ENCODE results near the gene CDT1.
"Not testable (repeated sequence)": the region's sequence is repeated elsewhere in the genome, so short reads cannot be mapped to it uniquely, and the experiment has no call there.

Gene CDT1

DNA sequence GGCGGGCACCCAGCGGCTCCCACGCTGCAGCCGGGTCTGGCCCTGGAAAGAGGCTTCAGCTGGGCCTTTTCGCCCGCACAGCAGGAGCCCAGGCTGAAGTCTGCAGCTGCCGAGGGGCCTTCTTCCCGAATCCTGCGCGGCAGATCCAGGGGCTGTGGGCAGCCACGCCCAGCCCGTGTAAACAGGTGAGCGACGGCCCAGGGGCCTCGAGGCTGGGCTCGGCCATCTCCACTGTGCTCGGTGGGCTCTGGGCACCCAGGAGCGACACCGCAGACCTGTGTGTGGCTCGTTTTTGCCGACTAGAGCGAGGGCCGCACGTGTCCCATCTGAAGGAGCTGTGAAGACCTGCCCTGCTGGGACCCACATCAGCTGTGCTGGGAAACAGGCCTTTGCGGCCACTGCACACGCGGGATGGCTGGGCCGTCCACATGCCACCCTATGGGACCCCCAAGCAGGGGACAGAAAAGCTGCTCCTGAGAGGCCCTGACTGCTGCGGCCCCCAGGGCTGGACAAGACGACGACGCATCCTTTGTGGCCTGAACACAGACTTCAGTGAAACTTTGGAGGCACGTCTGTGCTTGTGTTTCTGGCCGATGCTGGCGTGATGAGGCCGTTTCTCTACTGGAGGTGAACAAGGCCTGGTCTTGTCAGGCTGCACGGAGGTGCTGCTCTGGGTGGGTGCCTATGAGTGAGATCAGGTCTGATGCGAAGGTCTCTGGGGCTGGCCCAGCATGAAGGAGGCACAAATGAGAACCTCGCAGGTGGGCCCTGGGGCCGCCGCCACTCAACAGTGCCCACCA, 13.3 kb downstream of the CDT1 start:
- no peak for DNase-seq (ENCODE audit: low read depth)

DNA sequence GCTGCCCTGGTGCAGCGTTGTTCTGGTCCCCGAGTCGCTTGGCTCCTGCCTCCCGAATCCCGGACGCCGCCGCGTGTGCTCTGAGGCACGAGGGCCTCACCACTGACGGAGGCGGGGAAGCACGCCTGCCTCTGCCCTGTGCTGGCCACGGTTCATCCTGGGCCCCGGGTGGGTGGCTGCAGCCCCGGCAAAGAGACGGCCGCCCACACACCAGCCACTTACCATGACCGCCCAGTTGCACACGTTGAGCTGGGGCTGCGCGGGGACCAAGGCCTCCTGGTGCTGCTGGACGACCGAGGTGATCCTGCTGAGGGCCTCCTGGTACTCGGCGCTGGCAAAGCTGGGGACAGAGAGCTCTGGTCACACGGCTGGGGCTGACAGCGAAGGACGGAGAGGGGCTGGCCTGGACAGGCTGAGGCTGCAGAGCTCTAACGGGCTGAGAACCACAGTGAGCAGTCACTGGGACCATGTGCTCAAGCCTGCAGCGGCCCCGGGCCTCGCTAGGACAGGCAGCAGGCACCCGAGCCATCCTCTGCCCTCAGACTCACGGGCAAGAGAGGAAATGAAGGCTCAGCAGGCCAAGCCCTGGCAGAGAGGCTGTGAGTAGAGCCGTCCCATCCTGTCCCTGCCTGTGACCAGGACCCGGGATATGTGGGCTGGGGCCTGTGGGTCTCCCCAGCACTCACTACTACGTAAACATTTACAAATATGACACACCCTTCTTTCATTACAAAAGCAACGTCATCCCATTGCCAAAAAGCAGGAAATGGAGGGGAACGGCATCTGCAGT, 14.4 kb downstream of the CDT1 start:
- DNase-seq (ENCODE audit: low read depth), result no peak

DNA sequence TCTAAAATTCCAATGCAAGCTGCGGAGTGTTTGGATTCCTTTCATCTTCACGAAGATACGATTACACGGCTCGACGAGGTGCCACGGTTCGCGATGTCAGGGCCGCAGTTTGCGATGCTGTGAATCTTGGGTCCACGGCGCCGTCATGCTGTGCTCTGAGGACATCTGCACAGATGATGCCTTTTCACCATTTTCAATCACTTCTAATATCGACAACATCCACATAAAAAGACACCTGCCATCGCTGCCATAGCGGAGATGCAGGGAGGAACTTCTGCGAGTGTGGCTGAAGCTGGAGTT, 14.9 kb downstream of the CDT1 start:
- no peak for DNase-seq (ENCODE audit: low read depth)

DNA sequence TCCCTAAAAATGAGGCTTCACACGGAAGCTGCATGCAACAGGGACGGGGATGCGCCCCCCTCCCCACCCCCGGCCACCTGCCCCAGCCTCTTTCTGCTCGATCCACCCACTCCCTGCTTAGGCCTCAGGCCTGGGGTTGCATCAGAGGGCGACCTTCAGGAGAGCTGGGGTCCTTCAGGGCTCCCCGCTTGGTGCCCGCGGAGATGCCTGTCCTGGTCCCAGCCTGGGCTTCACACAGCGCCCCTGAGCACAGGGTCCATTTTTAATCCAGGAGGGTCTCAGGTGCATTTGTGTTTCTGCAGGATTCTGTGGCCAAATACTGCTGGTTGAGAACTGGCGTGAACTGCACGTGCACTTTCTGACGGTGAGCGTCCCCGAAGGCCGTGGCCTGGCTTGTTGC, 15.5 kb downstream of the CDT1 start:
- no peak for DNase-seq (ENCODE audit: low read depth)

DNA sequence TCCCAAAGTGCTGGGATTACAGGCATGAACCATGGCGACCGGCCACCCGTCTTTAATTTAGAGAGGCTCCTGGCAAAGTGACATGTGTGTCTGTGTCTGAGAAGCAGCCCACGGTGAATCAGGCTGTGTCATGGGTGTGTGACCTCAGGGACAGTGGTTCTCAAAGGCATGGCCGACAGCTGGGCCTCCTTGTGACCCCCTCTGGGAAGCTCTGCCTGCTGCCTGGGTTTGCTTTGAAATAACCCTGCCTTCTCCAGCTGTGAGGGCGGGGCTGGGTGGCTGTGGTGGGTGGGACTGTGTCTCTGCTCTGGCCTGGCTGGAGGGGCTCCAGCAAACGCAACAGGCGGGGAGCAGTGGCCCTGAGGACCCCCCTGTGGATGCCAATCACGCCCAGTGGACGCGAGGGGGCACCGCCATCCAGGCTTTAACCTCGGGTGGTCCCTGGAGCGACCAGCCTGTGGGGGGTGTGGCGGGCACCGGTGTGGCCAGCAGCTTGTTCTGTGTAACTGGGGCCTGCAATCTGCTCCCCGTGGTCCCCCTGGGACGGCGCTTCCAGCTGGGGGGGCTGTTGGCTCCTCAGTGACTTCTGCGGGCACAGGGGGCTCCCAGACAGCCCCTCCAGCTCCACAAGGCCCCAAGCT, 16.9 kb downstream of the CDT1 start:
- DNase-seq (ENCODE audit: low read depth), result no peak

DNA sequence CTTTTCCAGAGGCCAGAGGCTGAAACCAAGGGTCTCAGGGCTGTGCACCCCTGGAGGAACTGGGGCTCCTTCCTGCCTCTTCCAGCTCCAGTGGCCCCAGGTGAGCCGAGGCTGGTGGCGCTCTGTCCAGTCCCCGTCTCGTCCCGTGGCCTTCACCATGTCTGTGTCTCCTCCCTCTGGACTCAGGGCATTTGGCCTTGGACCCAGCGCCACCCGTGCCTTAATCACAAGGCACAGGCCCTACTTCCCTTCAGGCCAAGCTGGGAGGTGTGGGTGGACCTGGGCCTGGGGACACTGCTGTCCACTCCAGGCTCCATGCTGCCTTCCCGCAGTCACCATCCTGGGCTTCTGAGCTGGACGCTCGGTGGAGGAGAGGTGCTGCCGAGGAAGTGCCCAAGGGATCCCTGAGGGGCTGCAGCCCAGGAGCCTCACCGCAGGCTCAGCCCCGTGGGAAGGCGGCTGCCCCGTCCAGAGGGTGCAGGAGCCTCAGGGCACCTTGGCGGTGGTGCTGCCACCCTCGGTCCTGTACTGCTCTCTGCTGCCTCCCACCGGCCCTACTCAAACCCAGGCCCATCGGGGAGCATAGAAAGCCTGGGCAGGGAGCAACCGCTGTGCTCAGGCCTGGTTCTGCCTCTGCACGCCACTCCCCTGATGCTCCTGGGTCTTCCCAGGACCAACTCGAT, 17.7 kb downstream of the CDT1 start:
- DNase-seq (ENCODE audit: low read depth), result no peak

DNA sequence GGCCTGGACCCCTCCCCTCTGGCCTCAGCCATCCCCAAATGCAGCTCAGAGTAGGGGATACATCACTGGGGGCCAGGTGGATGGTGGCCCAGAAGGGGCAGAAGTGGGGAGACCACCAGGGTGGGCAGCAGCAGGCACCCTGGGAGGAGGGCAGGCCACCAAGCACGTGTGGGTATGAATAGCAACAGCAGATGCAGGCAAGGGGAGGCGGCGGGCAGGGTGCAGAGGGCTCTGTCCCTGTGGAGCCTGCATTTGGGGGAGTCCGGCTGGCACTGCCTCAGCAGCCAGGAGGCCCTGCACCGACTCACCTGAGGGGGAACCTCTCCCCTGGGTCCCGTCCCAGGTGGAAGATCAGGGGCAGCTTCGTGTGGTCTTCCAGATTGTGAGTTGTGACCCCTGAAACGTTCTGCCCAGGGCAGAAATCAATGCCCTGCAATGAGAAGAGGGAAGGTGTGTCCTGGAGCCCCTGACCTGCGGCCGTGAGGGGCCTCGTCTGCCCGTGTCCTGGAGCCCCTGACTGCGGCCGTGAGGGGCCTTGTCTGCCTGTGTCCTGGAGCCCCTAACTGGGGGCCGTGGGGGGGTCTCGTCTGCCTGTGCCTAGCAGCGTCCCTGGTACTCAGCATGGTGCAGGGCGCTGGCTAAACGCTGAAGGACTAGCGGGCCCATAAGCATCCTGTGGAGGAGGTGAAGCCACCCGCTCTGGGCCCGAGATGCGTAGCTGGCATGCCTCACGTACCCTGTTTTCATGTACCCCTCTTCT, 18.9 kb downstream of the CDT1 start:
- DNase-seq (ENCODE audit: low read depth), result no peak

DNA sequence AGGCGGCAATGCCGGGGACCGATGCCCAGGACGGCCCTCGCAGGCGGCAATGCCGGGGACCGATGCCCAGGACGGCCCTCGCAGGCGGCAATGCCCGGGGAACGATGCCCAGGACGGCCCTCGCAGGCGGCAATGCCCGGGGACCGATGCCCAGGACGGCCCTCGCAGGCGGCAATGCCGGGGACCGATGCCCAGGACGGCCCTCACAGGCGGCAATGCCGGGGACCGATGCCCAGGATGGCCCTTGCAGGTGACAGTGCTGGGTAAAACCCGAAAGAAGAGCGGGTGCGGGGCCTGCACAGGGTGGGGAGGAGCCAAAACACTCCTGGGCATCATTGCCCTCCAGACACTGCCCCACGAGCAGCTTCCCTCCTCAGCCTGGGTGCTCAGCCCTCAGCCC, 20.1 kb downstream of the CDT1 start:
- DNase-seq (ENCODE audit: low read depth), result not testable (repeated sequence)

DNA sequence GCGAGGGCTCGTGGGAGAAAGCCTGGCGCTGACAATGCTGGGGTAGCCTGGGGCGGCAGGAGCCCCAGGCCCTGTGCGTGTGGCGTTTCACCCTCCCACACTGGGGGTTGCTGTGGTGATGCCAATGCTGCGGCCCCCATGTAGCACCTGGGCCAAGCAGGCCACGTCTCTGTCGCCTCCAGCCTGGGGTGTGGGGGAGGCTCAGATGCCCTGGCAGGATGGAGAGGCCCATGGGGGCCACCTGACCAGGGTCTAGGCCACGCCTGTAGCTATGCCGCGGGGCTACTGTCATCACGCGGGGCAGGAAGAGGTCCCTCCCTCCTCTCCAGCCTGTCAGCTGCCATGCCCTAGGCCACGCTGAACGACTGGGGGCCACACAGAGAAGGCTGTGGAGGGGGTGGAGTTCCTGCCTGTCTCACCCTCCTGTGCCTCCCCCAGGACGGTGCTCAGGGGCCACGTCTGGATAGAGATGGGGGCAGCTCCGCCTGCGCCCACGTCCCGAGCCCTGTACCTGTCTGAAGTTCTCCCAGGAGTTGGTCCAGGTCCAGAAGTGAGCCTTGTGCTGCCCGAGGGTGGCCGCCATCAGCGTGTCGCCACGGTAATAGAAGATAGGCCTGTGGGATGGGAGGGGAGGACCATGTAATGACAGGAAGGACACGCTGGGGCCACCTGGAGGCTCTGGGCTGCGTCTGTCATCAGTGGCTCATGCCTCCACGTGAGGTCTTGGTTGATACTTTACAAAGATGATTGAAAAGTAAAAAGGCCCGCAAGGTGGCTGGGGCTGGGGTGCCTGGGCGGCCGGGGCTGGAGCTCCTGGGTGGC, 20.9 kb downstream of the CDT1 start:
- DNase-seq (ENCODE audit: low read depth), result no peak

DNA sequence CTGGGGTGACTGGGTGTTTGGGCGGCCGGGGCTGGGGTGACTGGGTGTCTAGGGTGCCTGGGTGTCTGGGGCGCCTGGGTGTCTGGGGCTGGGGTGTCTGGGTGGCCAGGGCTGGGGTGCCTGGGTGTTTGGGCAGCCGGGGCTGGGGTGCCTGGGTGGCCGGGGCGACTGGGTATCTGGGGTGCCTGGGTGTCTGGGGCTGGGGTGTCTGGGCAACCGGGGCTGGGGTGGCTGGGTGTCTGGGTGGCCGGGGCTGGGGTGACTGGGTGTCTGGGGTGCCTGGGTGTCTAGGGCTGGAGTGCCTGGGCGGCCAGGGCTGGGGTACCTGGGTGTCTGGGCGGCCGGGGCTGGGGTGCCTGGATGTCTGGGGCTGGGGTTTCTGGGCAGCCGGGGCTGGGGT, 21.6 kb downstream of the CDT1 start:
- DNase-seq (ENCODE audit: low read depth), result no peak

DNA sequence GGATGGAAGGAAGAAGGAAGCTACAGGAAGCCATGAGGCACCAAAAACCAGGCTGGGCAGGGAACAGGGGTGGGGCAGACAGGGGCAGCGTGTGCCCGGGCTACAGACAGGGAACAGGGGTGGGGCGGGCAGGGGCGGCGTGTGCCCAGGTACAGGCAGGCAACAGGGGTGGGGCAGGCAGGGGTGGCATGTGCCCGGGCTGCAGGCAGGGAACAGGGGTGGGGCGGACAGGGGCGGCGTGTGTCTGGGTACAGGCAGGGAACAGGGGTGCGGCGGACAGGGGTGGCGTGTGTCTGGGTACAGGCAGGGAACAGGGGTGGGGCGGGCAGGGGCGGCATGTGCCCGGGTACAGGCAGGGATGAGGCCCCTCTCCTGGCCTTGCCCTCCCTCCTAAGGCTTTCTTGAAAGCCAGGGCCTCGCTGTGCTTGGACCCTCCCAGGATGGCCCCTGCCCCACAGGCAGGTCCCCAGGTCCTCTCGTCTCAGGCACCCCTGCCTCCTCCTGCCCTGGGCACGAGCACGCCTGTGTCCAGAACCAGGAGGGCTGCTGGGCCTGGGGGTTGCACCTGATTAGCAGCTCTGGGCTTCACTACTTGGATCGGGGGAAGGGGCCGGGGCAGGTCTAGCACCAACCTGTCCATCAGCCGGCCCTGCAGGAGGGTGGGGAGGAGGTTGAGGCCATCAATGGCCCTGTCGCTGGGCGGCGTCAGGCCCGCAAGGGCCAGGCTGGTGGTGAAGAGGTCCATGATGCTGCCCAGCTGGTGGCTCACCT, 22.7 kb downstream of the CDT1 start:
- no peak for DNase-seq (ENCODE audit: low read depth)

DNA sequence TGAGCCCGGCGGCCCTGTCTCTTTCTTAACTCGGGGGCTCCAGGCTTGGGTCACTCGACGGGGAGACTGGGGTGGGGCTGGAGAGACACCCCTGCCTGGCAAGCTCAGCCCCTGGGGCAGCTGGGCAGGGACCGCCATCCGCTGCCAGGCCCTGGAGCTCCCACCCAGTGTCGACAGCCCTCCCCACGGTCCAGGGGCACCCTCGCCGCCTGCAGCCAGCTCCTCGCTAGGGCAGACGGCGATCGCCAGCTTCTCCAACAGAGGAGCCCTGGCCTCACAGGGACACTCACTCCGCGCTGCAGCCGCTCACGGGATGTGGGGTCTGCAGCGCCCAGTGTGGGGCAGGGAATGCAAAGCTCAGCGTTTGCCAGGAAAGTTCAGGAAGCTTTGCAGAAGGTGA, 24.1 kb downstream of the CDT1 start:
- DNase-seq (ENCODE audit: low read depth), result no peak

DNA sequence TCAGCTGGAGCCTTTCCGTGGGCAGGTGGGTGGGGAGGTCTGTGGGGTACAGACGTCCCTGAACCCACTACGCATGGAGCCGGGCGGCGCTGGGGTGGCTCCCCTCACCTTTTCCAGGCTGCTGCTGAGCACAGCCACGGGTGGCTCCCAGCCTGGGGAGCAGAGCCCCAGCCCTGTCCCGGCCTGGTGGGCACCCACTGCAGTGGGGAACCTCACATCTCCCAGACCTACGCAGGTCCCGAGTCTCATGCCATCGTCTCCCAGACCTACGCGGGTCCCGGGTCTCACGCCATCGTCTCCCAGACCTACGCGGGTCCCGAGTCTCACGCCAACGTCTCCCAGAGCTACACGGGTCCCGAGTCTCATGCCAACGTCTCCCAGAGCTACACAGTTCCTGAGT, 25.1 kb downstream of the CDT1 start:
- DNase-seq (ENCODE audit: low read depth), result no peak

DNA sequence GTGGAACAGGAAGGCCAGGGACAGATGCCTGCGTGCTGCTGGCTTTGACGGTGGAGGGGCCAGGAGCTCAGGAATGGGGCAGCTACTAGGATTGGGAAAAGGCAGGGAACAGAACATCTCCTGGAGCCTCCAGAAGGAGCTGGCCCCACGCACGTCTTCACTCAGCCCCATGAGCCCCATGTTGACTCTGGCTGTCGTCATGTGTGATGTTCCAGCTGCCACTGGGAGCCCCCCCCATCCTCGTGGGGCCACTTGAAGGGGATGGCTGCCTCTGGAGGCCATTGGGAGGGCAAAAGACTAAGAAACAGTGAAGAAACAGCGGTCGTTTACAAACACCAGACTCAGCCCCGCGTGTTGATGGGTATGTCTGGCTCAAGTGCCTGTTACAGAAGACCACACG, 26.7 kb downstream of the CDT1 start:
- no peak for DNase-seq (ENCODE audit: low read depth)

DNA sequence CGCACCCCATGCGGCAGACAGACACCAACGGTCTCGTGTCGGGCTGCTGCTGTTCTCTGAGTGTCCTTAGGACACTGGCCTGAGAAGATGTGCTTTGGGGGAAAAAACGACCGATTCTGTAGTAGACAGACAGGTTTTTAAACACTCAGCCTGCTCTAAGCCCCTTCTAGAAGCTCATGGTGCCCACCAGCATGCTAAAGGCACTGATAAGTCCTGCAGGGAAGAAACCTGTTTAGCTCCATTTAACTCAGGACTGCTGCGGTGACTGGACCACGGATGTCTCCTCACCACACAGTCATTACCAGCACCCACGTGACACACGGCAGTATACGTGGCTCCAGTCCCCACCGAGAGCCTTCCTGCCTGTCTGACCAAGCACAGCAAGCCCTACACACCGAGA, 27.2 kb downstream of the CDT1 start:
- DNase-seq (ENCODE audit: low read depth), result no peak

DNA sequence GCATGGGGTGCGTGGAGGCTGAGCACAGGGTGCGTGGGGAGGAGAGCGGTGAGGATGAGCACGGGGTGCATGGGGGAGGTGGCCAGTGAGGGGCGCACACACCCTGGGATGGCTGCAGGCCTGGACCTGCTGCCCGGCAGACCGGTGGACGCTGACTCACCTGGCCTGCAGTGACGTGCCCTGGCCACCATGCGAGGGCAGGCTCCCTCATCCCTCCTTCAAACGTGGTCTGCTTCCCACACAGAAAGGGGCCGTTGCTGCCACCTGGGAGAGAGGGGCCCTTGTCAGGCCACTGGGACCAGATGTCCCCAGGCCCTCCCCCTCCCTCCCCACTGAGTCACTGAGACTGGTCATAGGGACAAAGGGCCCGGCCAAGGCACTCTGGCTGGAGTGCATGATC, 28.2 kb downstream of the CDT1 start:
- no peak for DNase-seq (ENCODE audit: low read depth)

DNA sequence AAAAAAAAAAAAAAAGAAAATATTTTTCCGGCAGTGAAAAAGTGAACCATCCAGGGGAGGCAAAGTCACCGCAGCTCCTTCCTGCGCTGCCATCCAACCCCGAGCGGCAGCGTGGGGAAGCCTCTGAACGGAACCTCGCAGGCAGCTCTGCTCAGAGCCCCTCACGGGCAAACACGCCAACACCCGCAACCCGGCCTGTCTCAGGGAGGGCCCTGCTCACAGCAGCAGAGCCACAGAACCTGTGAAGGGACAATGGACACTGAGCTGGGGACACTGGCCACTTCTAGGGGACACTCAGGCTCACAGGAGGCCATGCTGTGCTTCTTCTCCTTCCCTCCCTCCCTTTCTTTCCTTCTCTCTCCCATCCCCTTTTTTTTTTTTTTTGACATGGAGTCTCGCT, 29.5 kb downstream of the CDT1 start:
- no peak for DNase-seq (ENCODE audit: low read depth)

DNA sequence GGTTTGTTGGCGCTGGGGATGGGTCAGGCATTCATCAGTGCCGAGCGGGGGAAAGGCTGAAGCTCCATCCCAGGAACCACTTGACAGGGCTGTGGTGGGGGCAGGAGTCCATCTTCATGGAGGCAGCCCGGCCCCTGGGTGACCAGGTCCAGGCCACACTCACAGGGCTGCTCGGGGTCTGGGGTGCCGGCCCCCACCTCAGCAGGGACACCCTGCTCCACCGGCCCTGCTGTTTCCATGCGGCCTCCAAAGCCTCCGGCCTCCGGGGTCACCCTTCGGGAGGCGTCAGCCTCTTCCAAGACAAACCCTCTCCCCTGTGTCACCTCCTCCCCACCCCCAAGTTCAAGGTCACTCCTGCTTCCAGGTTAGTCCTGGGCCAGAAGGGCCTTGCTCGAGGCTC, 31.1 kb downstream of the CDT1 start:
- no peak for DNase-seq (ENCODE audit: low read depth)

DNA sequence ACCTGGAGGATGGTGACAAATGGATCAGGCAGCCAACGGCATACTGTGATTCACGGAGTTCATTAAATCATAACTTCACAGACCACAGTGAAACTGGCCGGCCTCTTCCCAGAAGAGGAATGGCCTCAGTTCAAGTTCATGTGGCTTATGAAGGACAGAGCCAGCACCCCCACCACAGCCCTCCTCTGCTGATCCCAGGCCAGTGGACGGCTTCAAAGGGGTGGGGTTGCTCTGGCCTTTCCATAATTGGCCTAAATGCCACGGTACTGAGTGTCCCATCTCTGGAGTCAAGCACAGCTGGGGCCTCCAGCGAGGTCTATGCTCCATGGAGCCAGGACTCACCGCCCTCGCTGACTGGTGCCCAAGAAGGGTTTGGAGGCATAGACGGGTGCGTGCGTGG, 31.8 kb downstream of the CDT1 start:
- no peak for DNase-seq (ENCODE audit: low read depth)

DNA sequence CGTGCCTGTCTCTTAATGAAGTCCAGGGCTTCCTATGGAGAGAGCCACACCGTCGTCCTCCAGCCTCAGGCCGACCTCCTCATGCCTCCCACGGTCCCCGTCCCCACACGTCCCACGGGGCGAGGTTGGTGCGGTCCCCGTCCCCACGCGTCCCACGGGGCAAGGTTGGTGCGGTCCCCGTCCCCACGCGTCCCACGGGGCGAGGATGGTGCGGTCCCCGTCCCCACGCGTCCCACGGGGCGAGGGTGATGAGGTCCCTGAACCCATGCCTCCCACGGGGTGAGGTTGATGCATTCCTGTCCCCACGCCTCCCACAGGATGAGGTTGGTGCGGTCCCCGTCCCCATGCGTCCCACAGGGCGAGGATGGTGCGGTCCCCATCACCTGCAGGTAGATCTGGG, 32.2 kb downstream of the CDT1 start:
- no peak for DNase-seq (ENCODE audit: low read depth)
